ENCODE data around the gene TRIM73. TPM values are rescaled to one million over a fixed set of nuclear protein-coding genes. Genes with fewer than 3 reads are reported as not detected.

Gene TRIM73
- total RNA-seq, 1 donor from 2014 or later, result 1.4 TPM

Other genes starting within 250 kb of the TRIM73 start
- gene POM121C, start 90.7 kb downstream of the TRIM73 start, total RNA-seq, result 21.8 TPM
- not detected for gene SPDYE5, start 96.7 kb downstream of the TRIM73 start, total RNA-seq